K562 (cell line): ENCODE data around the gene CALD1. TPM values are rescaled to one million over a fixed set of nuclear protein-coding genes. Genes with fewer than 3 reads are reported as not detected.

Source experiments
- ATAC-seq: fragments of 200-7000 bp; cut with Tn5 transposase; 3 replicates; pipeline ENCODE4 v1.9.1; 2020; ENCODE audit warnings: moderate library complexity
- BruUV-seq: library from RNA; stranded (reverse); fragments of 400-500 nt; replicated peaks from 2 replicates; lab custom pipeline; 2021; lab: Mats Ljungman, UMichigan
- CTCF ChIA-PET: fragments of 300-600 bp; formaldehyde crosslinking; extraction: SDS; loops from one replicate; lab custom pipeline; 2021; ENCODE audit warnings: low intra/inter-chr PET ratio; lab: Yijun Ruan, JAX
- POLR2A ChIA-PET: fragments of 300-600, 350-650 bp; sonication (Branson Sonifier 250); formaldehyde crosslinking; extraction: SDS; loops from one replicate; lab custom pipeline; 2021; ENCODE audit warnings: antibody characterized with exemption, inconsistent platforms; lab: Yijun Ruan, JAX
- DNase-seq, 4 experiments: peaks; one replicate each; pipeline versions ENCODE4 v3.0.0 to v3.0.0-alpha.2; 2011 to 2018; ENCODE audit warnings: low spot score in 3 of 4, mixed read lengths in 3 of 4; ENCODE audit errors: extremely low read depth in 1 of 4
- FAIRE-seq: peaks from 2 replicates; lab custom pipeline; 2011; peaks lifted over from hg19 to GRCh38; lab: Jason Lieb, UNC
- H2AFZ ChIP-seq: 2 replicates; pipeline ENCODE4 v1.6.0; 2011; ENCODE audit warnings: low read depth, low read length, control low read depth, inconsistent platforms
- H3K27ac ChIP-seq: fragments of 200-600 bp; 3 replicates; pipeline ENCODE4 v1.8.0; 2011; ENCODE audit warnings: low read depth, mild to moderate bottlenecking, control low read depth, inconsistent platforms, low read length, moderate library complexity, mixed read lengths; ENCODE audit errors: extremely low read depth
- H3K27me3 ChIP-seq, 2 experiments: fragments of 300-600 bp in 1 of 2; 2 replicates in 1 of 2; 3 replicates in 1 of 2; pipeline versions ENCODE4 v1.6.0 to v1.8.0; 2011; ENCODE audit warnings: inconsistent platforms in 2 of 2, low read length in 2 of 2, mild to moderate bottlenecking in 1 of 2, mixed read lengths in 1 of 2, moderate library complexity in 1 of 2; ENCODE audit not compliant: control insufficient read depth in 2 of 2, insufficient read depth in 2 of 2
- H3K36me3 ChIP-seq: fragments of 300-600 bp; 3 replicates; pipeline ENCODE4 v1.8.0; 2011; ENCODE audit warnings: mild to moderate bottlenecking, low read length, inconsistent platforms; ENCODE audit not compliant: control insufficient read depth, insufficient read depth
- H3K4me1 ChIP-seq, 2 experiments: fragments of 200-600 bp in 1 of 2; replicated peaks in 1 of 2; 2 replicates in 1 of 2; 3 replicates in 1 of 2; pipeline versions ENCODE4 v1.5.1 to v1.8.0; 2011; ENCODE audit warnings: inconsistent platforms in 2 of 2, low read length in 2 of 2, mild to moderate bottlenecking in 1 of 2, mixed read lengths in 1 of 2, moderate library complexity in 1 of 2; ENCODE audit not compliant: control insufficient read depth in 2 of 2, insufficient read depth in 2 of 2
- H3K4me2 ChIP-seq: 2 replicates; pipeline ENCODE4 v1.6.1; 2011; ENCODE audit warnings: low read length, control low read depth, inconsistent platforms, mixed read lengths; ENCODE audit not compliant: insufficient read depth
- H3K4me3 ChIP-seq: fragments of 200-600 bp; sonication (generic), shearing (Covaris generic); 2 replicates; pipeline ENCODE4 v1.5.1; 2016; ENCODE audit warnings: control low read depth, inconsistent platforms
- H3K79me2 ChIP-seq: fragments of 200-600 bp; 3 replicates; pipeline ENCODE4 v1.8.0; 2011; ENCODE audit warnings: low read length, inconsistent platforms; ENCODE audit not compliant: control insufficient read depth, insufficient read depth
- H3K9ac ChIP-seq, 2 experiments: 2 replicates each; pipeline versions ENCODE4 v1.6.0 to v1.6.1; 2011; ENCODE audit warnings: low read depth in 2 of 2, low read length in 2 of 2, control low read depth in 1 of 2, inconsistent platforms in 1 of 2, mild to moderate bottlenecking in 1 of 2, mixed read lengths in 1 of 2; ENCODE audit not compliant: insufficient read depth in 1 of 2
- H3K9me1 ChIP-seq: one replicate; pipeline ENCODE4 v1.6.0; 2011; ENCODE audit warnings: inconsistent platforms, mild to moderate bottlenecking, low read length, moderate library complexity; ENCODE audit not compliant: control insufficient read depth, insufficient read depth
- H3K9me3 ChIP-seq: replicated peaks from 2 replicates; pipeline ENCODE4 v1.5.1; 2011; ENCODE audit warnings: low read depth, low read length, inconsistent platforms; ENCODE audit not compliant: control insufficient read depth, insufficient read depth
- H4K20me1 ChIP-seq: replicated peaks from 2 replicates; pipeline ENCODE4 v1.6.1; 2011; ENCODE audit warnings: low read length, inconsistent platforms, mixed read lengths; ENCODE audit not compliant: control insufficient read depth, insufficient read depth
- WGBS: fragments of 100-300 bp; shearing (Covaris generic); methylation state at CpG from one replicate; pipeline ENCODE4 v1.1.6; 2016; ENCODE audit warnings: low coverage, mixed read lengths; ENCODE audit not compliant: insufficient coverage; ENCODE audit errors: missing lambda C conversion rate; 5-methylcytosine and 5-hydroxymethylcytosine counted together
- in situ Hi-C: fragments of 300-500 bp; cut with MboI; formaldehyde crosslinking; loops from 4 replicates; pipeline ENCODE4 v1.15.0; 2018; ENCODE audit warnings: inconsistent platforms, mixed read lengths
- intact Hi-C: fragments of 100-400 bp; cut with micrococcal nuclease; formaldehyde crosslinking; loops from 2 replicates; pipeline ENCODE4 v1.14.2; 2022
- polyA plus RNA-seq, 8 experiments: library from polyadenylated mRNA; depleted of rRNA in 4 of 8; stranded (reverse) in 5 of 8; unstranded in 3 of 8; fragments of >200 nt; fragmentation: Nextera tagmentation in 2 of 8; fragmentation: Illumina TruSeq in 1 of 8; extraction: Ambion mirVana in 2 of 8; extraction: Trizol in 1 of 8; gene quantifications; 2 replicates each; pipeline versions ENCODE4 v1.2.1 to v1.2.3, GENCODE V29; 2011 to 2014; ENCODE audit warnings: inconsistent platforms in 1 of 8, missing spikeins in 1 of 8
- total RNA-seq, 7 experiments: library from RNA; depleted of rRNA in 6 of 7; stranded (reverse); fragments of >200 nt in 6 of 7; fragmentation: Illumina TruSeq in 2 of 7; extraction: Trizol in 2 of 7; gene quantifications; 2 replicates each; pipeline versions ENCODE4 v1.2.1 to v1.2.3, GENCODE V29; 2011 to 2021; ENCODE audit warnings: low replicate concordance in 1 of 7
- TF ChIP-seq, protein P1 (sequence below), 2 experiments: fragments of 450-650 bp; formaldehyde crosslinking in 1 of 2; IDR thresholded peaks; 2 replicates each; pipeline versions ENCODE4 v1.4.0 to v1.6.1; 2014 to 2020; ENCODE audit warnings: mild to moderate bottlenecking in 2 of 2, borderline replicate concordance in 1 of 2, low read depth in 1 of 2

Gene CALD1
- total and polyA plus RNA-seq, 9 of the 15 experiments (the other 6 are each of a cell fraction or from before 2014, with no cell fraction given), result 0.40 TPM; not detected in 8

DNA sequence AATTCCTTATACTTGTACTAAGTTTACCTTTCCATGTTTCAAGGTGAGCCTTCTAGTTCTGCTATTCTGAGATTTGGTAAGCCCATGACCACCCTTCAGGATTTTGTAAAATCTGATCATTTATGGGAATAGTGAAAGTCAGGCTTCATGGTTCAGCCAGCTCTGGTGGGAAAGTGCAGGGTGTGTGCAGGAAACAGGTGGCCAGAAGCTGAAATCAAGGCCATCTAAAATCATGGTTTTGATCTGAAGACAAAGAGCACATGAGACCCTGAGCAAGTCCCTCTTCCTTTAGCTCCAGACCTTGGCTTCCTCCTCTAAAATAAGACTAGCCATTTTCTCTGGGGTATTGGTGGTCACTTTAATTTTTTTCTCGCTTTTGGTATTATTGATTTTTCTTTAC is 91.3 kb downstream of the CALD1 start:
- in situ Hi-C loops, result no loop called here
- Histone ChIP-seq H4K20me1 (no peaks in the 10 kb centered on the region), H3K79me2 (no peaks in the 10 kb centered on the region), H3K27ac (no peak overlapping the region), H3K4me3 (no peak overlapping the region), H3K4me1 (no peaks in the 10 kb centered on the region), H3K4me2 (no peak overlapping the region), H3K9ac (no peak overlapping the region), H3K9me1 (no peaks in the 10 kb centered on the region), H3K36me3 (no peaks in the 10 kb centered on the region), H3K27me3 (peaks cover 25 to 36% of the 10 kb centered on the region in 2 experiments), H3K9me3 (no peaks in the 10 kb centered on the region), H2AFZ (no peak overlapping the region)
- CTCF ChIA-PET, result no interaction called here
- DNase-seq, result no peak
- TF ChIP-seq, protein P1, sequence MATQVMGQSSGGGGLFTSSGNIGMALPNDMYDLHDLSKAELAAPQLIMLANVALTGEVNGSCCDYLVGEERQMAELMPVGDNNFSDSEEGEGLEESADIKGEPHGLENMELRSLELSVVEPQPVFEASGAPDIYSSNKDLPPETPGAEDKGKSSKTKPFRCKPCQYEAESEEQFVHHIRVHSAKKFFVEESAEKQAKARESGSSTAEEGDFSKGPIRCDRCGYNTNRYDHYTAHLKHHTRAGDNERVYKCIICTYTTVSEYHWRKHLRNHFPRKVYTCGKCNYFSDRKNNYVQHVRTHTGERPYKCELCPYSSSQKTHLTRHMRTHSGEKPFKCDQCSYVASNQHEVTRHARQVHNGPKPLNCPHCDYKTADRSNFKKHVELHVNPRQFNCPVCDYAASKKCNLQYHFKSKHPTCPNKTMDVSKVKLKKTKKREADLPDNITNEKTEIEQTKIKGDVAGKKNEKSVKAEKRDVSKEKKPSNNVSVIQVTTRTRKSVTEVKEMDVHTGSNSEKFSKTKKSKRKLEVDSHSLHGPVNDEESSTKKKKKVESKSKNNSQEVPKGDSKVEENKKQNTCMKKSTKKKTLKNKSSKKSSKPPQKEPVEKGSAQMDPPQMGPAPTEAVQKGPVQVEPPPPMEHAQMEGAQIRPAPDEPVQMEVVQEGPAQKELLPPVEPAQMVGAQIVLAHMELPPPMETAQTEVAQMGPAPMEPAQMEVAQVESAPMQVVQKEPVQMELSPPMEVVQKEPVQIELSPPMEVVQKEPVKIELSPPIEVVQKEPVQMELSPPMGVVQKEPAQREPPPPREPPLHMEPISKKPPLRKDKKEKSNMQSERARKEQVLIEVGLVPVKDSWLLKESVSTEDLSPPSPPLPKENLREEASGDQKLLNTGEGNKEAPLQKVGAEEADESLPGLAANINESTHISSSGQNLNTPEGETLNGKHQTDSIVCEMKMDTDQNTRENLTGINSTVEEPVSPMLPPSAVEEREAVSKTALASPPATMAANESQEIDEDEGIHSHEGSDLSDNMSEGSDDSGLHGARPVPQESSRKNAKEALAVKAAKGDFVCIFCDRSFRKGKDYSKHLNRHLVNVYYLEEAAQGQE (IDR thresholded peaks at IDR 0.05; ENCODE audit: borderline replicate concordance), result no peak
- TF ChIP-seq, protein P1 (CRISPR knock-in tag; IDR thresholded peaks at IDR 0.05; ENCODE audit: low read depth), result no peak
- POLR2A ChIA-PET, result no interaction called here
- FAIRE-seq, result no peak
- no TSS peak for BruUV-seq
- intact Hi-C loops, result loop anchor here (10.0 kb wide), 1 partner anchor 304 kb away; the partner anchor contains the start of gene CYREN
- 0% methylated on average over 1 of the region's 1 CpG for WGBS
- ATAC-seq, result no peak
